GM19351 (cell line): ENCODE results near the gene CASK.

Source experiments
- ATAC-seq: cut with Tn5 transposase; IDR thresholded peaks from one replicate; pipeline ENCODE4 v1.9.1; 2021; ENCODE audit warnings: mild to moderate bottlenecking, moderate library complexity; ENCODE audit not compliant: unreplicated experiment

Gene CASK

DNA sequence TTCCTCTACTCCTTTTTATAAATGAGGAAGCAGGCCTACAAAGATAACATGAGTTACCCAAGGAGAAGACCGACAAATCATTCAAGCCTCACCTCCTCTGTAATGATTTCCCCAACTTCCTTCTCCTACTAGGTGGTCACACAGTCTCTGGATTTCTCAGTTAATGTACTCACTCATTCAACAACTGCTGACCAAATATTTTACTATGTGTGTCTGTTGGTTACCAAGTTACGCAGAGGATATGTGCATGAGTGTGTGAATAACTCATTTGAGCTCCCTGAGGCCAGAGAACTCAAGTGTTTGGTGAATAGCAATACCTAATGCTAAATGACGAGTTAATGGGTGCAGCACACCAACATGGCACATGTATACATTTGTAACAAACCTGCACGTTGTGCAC is 10.4 kb downstream of the CASK start:
- no peak for ATAC-seq

DNA sequence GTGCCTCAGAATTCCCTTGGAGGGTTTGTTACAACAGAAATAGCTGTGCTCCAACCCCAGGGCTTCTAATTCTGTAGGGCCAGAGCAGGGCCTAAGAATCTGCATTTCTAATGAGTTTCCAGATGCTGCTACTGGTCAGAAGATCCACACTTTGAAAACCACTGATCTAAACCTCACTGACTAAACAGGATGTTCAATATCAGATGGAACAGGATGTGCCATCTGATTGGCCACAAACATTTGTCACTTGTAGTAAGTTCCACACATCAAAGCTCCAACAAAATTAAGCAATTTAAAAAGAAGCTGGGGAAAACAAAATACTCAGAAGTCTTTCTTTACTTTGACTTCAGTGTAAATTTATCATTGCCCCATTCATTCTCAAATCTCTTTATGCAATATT is 14.3 kb downstream of the CASK start:
- ATAC-seq = no peak

DNA sequence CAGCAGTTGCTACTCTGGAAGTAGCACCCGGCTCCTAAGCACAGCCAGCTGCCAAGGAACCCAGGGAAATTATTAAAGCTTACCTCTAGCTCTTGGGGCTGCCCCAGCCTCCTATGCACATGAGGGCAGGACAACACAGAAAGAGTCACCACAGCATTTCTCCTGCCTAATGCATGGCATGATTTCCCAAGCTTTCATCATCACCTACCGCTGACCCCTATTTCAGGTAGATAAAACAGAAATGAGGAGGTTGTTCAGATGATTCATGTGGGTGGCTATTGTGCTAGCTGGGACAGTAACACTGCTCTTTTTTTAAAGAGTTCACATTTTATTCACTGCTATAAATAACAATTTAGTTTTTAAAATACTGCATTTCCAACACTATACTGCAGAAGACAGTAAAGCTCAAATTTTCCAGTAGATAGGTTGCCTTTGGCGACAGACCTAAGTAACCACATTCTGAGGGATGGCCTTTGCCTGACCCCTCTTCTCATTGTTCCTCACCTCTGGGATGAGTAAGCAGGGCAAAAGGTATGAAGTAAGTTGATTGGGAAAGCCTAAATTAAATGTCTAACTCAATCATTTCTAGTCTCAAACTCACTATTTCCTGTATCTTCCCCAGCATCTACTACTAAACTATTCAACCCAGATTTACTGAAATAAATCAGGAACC is 16.7 kb downstream of the CASK start:
- ATAC-seq = no peak

DNA sequence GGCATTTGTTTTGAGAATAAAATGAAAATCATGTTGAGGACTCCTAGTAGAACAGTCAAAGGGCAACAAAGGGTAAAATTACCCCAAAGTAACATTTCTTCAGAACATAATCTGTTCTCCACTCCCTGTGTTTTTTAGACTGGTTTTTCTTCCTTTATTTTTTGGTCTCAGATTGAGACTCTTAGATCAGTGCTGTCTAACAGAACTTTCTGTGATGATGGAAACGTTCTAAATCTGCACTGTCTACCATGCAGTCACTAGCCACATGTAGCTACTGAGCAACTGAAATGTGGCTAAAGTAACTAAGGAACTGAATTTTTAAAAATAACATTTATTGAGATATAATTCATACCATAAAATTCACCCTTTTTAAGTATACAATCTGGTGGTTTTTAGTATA is 19.8 kb downstream of the CASK start:
- ATAC-seq = no peak

DNA sequence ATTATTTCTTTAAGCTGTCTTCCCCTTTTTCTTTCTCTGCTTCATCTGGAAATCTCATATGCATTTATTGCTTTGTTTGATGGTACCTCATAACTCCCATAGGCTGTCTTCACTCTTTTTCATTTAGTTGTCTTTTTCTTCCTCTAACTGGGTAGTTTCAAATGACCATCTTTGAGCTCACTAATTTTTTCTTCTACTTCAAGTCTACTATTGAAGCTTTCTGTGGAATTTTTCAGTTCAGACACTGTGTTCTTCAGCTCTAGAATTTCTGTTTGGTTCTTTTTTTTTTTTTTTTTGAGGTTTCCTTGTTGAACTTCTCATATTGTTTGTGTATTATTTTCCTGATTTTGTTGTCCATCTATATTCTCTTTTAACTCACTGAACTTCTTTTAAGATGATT is 23.0 kb downstream of the CASK start:
- no peak for ATAC-seq

DNA sequence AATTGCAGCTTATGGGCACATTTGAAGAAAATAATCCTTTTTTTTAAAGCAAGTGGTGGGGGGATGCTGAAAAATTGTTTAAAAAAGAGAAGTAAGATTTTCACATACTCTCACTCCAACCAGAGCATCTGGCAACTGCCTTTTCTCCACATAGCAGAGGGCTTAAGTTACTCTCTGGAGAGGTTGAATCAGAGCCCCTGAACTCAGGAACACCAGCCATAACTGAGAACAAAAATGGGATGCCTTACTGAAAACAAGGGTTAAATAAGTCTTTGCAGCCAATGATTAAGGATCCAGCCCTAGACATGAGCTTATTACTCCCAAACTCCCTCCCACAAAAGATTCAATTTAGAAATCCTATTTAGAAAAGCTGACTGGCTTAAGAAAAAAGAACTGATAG is 27.5 kb downstream of the CASK start:
- ATAC-seq = no peak

DNA sequence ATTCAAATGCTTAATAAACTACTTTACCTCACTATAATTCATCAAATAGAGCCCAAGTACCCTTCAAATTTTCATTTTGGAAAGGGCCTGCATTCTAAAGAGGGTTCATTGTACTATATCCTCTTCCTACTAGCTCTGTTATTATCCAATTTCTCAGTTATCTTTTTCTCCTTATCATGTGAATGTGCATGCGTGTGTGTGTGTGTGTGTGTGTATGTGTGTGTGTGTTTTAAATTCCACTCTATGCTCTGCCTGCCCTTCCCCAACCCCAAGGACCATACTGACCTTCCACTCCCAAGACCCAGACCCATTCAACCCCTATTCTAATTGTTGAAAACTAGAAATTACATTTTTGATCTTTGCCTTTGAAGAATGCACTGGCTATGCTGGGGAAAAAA is 33.3 kb downstream of the CASK start:
- ATAC-seq = no peak

DNA sequence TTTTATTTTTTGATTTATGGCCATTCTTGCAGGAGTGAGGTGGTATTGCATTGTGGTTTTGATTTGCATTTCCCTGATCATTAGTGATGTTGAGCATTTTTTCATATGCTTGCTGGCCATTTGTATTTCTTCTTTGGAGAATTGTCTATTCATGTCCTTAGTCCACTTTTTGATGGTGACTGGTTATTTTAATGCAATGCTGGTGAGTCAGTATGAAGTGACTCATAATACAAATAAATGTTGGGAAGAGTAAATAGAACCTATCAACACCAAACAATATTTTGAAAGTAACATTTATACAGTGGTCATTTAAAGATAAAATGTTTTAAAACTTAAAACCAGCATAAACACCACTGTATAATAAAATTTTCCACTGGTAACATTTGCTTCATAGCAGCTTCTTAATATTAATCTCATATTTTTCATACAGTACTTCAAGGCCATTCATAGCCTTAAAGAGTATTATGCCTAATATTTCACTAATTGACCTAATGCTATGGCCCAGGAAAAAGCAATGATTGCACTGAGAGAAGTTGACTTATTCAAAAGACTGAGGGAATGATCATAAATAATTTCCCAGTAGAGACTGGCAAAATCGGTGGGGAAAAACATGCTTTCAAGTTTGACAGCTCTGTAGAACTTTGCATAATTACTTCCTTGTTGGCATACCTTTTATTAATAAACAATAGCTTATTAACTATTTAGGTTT is 33.9 kb downstream of the CASK start:
- no peak for ATAC-seq

DNA sequence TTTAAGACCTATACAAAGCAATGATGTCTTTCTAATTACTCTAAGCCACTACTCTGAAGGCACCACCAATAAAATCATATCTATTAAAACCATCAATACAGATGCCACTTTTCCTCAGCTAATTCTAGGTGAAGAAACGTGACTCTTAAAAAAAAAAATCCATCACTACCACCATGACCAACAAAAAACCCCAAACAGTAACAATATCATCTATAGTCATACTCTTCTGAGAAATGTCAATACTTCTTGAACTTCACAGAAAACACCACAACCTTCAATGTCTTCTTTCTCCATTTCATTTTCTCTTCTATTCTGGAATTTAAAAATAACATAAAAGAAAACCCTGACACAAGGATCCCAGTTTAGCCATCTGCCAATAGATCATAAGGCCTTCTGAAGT is 35.7 kb downstream of the CASK start:
- no peak for ATAC-seq

DNA sequence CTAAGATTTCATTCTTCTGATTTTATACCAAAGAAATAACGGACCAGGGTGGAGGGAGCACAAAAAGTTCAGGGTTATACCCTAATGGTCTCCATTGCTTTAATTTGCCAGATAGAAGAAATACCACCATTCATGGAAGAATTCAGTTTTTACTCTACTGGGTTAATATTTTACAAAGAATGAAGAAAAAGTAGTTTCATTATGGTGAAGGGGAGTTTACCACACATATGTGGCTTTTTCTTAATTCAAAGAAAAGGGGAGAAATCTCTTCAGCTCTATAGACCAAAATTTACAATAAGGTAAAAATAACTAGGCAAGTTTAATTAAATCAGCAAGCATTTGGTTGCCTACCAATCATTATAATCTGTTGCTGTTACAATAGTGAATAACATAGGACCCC is 37.6 kb downstream of the CASK start:
- no peak for ATAC-seq

DNA sequence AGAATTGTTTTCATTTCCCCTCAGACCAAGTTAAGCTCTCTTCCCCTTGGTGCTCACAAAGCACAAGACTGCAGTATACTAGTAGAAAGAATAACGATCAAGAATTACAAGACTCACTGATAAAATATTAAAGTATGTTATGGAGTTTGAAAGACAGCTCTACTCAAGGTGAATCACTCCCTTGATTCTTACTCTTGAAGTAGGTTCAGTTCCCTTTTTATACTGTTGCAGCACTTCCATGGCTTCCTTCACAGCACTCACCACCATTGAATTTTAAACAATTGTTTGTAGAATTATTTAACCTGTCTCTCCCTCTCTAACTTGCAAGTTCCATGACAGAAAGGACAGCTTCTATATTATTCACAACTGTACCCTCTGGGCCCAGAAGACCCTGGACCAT is 42.2 kb downstream of the CASK start:
- ATAC-seq = no peak

DNA sequence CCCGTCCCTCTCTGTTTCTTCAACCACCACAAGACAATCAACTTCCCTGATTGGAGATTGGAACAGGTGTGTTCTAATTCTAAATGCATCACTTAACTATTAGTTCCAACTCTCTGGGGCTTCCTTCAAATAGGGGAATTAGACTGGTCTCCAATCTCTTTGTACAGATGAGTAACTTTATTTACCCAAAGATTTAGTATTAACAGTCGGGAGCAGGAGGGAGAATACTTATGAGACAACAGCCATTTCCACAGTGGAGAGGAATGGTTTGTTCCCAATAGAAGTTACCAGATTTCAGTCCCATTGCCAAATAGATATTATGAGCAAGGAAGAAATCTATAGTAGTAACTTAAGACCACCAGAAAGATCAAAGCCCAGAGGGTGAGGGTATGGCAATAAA is 46.2 kb downstream of the CASK start:
- no peak for ATAC-seq

DNA sequence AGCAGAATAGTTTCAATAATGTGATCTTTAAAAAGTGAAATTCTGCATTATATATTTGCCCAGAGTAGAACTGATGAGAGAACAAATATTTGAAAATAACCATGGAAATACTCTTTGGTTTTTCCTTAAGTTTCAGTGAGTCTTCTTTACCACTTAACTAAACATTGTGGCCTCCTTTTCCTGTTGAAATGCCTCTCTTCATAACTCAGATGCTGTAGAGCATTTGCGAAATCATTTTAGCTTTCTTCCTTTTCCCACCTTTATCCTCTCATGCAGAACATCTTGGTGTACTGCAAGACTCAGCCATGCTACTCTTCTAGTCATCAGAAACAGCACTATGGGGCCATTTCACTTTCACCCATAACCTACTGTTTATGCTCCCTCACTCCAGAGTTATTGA is 48.2 kb downstream of the CASK start:
- no peak for ATAC-seq

DNA sequence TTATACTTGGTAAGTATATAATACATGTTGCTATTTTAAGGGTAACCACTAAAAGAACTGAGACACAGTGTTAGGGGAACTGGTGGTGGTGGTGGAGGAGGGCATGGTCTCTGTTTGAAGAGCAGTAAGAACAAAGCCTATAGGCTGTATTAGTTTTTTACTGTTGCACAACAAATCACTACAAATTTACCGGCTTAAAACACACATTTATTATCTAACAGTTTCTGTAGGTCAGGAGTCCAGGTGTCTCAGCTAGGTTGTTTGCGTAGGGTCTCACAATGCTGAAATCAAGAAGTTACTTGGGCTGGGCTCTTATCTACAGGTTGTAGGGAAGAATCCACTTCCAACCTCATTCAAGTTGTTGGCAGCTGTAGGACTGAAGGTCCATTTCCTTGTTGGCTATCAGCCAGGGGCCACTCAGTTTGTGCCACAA is 52.6 kb downstream of the CASK start:
- peak; percentile 84 for ATAC-seq

DNA sequence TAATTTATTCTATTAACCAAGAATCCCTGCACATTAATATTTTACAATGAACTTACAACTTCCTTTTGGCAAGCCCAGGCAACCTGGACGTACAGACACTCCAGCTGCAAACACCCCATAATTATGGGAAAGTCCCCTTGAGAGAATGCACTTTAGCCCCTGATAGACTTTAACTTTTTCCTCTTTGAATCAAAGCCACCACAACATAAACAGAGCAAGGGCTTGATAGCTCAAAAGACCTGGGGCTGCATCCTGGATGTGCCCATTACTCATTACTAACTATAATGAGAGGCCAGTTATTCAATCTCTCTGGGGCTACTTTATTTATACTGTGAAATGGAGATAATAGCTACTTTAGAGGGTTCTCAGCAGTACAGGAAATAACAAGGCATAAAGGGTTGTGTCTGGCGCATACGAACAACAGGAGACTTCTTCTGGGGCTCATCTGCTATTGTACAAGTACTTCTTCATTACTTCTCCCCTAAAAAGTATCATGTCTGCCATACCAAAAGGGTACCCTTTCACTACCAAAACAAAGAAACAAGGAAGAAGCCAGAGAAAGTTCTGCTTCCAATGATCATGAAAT is 54.9 kb downstream of the CASK start:
- no peak for ATAC-seq

DNA sequence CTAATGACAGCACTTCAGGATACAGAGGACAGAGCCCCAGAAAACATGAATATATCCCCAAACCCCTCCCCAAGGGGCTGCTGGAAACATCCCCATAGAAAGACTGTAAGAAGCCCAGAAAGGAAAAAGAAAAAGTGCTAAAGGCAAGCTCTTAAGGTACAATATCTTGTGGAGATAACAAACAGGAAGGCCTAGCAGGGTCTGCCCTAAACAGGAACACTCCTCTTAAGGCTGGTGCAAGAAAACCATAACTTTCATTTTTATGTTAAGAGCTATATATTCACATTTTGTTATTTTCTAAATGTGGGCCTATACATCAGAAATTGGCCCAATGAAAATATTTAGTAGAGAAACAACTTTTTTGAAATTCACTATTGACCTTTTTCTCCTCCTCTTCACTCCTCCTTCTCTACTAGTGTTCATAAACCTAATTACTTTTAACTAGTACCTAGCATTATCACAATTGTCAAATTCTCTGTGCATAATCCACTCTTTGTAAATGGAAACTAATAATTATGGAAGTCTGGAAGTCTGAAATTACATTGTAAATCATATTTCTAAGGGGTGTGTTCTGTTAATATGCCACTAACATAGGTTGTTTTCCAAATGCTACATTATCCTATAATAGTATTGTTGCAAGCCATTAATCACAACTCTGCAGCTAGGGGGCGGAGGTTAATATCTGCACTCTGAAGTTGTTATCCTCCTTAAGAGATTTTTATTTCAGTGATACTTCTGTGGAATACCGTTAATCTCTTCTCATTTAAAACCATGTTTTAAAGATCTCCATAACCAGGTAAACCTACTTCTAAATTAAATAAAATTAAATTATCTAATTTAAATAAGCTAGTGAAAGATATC is 59.8 kb downstream of the CASK start:
- no peak for ATAC-seq

DNA sequence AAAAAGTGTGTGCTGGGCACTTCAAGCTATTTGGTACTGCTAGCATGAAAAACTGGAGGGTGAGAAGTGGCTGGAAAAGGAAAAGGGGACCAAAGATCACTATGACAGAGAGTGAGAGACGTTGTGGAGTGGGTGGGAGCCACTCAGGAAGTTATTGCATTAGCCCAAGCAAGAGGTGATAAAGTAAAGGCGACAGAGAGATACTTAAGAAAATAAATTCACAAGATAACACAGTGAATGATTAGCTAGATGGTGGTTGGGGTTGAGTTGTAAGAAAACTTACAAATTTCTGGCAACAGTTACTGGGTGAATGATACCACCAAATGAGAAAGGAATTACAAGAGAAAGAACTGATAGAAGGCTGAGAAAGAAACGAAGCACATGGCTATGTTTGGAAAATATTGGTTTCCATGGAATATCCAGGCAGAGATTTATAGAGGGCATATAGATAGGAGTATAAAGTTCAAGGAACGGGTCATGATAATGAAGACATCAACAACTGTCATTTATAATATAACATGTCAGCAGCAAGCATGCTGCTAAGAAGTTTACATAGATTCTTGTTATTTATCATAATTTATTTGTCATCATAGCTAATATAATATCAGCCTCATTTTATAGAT is 60.7 kb downstream of the CASK start:
- no peak for ATAC-seq

DNA sequence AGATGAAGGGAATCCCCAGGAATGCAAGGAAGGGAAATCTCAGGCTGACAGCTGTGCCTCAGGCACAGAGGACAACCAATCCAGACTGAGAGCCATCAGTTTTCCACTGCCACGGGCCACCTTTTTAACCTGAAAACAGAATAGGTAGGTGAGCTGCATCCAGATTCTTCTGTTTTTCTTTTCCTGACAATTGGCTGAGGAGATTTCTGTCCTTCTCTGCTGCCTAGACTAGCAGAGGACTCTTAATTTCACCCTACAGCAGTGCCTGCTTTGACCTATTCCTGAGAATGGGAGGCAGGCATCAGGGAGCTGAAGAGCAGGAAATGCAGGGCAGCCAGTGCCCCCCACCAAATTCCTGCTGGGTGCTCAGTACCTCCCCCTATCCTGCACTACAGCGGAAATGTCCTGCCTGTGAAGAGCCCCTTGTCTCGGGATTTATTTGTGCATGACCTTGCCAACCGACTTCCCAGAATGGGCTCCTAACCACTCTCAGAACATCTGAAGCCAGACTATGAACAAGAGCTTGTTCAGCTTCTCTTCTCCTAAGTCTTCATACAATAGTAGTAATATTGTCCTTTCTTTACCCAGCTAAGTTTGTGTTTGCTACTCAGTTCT is 65.1 kb downstream of the CASK start:
- ATAC-seq = no peak

DNA sequence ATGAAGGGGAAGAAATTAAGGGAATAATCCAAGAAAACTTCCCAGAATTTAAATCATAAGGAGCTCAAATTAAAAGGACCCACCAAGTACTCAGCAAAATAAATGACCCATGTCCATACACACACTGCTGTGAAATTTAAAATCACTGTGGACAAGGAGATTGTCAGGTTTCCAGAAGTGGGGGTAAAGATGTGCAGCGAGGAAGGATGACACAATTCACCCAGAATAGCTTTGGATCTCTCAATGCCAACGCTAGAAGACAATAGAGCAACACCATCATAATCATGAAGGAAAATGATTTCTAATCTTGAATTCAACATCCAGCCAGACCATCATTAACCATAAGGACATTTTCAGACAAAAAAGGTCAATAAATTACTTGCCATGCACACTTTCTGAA is 65.7 kb downstream of the CASK start:
- no peak for ATAC-seq

DNA sequence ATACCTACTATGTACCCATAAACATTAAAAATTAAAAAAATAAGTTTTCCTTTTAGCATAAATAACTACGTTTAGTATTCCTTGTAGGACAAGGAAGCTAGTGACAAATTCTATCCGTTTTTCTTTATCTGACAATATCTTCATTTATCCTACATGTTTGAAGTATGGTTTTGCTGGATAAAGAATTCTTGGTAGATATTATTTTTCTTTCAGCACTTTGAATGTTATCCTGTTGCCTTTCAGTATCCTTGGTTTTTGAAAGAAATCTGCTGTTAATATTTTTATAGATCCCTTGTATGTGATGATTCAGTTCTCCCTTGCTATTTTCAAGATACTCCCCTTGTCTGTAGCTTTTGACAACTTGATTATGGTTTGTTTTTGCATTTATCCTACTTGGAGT is 76.6 kb downstream of the CASK start:
- no peak for ATAC-seq
